Measurements from ENCODE around the gene LAPTM5. TPM values are rescaled to one million over a fixed set of nuclear protein-coding genes. Genes with fewer than 3 reads are reported as not detected.

Gene LAPTM5
- total and polyA plus RNA-seq, 2 of the 13 experiments (the other 11 are each of a cell fraction or from before 2014, with no cell fraction given), result 0.41 to 0.86 TPM

DNA sequence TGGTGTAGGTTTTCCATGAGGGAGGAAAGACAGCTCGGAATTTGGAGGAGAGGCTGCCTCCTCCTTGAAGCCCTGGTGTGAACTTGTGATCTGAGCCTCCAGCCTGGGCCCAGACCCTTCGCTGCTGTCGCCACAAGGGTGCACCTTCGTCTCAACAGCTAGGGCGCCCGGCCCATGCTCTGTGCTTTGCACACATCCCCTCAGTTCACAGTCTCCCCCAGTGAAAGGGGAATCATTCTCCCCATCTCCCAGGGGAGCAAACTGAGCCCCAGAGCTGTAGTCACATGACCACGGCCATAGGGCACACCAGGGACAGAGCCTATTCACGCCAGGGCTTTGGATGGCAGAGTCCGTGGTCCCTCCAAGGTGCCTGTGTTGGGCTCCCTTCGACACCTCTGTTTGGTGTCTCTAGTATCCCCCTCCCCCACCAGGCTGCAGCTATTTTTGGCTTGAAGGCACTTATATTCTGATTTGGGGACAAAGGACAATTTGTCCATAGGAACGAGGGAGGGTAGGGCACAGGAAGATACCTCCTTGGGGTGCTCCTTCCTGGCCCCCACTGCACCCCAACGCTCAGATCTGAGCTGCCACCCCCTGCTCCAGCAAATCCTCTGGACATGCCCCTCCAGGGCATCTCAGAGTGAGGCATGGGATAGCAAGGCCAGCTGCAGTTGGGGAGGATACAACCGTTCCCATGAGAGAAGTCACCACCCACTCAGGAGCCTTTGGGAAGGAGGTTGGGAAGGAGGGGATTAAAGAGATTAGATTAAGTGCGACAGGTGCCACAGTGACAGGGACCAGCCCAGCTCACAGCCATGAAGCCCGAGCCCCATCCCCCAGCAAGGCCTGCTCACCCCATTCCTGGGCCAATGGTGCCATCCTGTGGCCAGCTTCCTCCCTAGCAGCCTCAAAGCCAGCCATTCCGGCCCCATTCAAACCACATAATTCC, 49.9 kb downstream of the LAPTM5 start (continued):
- TF ChIP-seq, protein P1, sequence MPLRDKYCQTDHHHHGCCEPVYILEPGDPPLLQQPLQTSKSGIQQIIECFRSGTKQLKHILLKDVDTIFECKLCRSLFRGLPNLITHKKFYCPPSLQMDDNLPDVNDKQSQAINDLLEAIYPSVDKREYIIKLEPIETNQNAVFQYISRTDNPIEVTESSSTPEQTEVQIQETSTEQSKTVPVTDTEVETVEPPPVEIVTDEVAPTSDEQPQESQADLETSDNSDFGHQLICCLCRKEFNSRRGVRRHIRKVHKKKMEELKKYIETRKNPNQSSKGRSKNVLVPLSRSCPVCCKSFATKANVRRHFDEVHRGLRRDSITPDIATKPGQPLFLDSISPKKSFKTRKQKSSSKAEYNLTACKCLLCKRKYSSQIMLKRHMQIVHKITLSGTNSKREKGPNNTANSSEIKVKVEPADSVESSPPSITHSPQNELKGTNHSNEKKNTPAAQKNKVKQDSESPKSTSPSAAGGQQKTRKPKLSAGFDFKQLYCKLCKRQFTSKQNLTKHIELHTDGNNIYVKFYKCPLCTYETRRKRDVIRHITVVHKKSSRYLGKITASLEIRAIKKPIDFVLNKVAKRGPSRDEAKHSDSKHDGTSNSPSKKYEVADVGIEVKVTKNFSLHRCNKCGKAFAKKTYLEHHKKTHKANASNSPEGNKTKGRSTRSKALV (CRISPR knock-in tag; IDR thresholded peaks at IDR 0.05), result no peak
- TF ChIP-seq, protein P2, sequence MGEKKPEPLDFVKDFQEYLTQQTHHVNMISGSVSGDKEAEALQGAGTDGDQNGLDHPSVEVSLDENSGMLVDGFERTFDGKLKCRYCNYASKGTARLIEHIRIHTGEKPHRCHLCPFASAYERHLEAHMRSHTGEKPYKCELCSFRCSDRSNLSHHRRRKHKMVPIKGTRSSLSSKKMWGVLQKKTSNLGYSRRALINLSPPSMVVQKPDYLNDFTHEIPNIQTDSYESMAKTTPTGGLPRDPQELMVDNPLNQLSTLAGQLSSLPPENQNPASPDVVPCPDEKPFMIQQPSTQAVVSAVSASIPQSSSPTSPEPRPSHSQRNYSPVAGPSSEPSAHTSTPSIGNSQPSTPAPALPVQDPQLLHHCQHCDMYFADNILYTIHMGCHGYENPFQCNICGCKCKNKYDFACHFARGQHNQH (CRISPR knock-in tag; IDR thresholded peaks at IDR 0.05), result 0 out of 2 replicates have a peak, but pooled peaks have one; percentile 38
- TF ChIP-seq ZNF672 (CRISPR knock-in tag; IDR thresholded peaks at IDR 0.05), result no peak
- TF ChIP-seq KDM5B (CRISPR knock-in tag; IDR thresholded peaks at IDR 0.05; ENCODE audit: borderline replicate concordance), result no peak; the same call in 1 of the 2 replicates
- no peak for TF ChIP-seq ZNF143 (CRISPR knock-in tag; IDR thresholded peaks at IDR 0.05)
- no peak for TF ChIP-seq ZNF83 (CRISPR knock-in tag; IDR thresholded peaks at IDR 0.05; ENCODE audit: borderline replicate concordance)
- TF ChIP-seq, protein P3, sequence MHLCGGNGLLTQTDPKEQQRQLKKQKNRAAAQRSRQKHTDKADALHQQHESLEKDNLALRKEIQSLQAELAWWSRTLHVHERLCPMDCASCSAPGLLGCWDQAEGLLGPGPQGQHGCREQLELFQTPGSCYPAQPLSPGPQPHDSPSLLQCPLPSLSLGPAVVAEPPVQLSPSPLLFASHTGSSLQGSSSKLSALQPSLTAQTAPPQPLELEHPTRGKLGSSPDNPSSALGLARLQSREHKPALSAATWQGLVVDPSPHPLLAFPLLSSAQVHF (CRISPR knock-in tag; IDR thresholded peaks at IDR 0.05), result no peak
- TF ChIP-seq, protein P4, sequence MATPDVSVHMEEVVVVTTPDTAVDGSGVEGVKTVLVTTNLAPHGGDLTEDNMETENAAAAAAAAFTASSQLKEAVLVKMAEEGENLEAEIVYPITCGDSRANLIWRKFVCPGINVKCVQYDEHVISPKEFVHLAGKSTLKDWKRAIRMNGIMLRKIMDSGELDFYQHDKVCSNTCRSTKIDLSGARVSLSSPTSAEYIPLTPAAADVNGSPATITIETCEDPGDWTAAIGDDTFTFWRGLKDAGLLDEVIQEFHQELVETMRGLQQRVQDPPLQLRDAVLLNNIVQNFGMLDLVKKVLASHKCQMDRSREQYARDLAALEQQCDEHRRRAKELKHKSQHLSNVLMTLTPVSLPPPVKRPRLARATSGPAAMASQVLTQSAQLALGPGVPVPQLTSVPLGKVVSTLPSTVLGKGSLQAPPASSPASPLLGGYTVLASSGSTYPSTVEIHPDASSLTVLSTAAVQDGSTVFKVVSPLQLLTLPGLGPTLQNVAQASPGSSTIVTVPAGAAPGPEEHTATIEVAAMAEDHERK (CRISPR knock-in tag; IDR thresholded peaks at IDR 0.05; ENCODE audit: low read depth), result no peak
- TF ChIP-seq ZBTB7B (CRISPR knock-in tag; IDR thresholded peaks at IDR 0.05), result no peak
- TF ChIP-seq TEAD3 (CRISPR knock-in tag; optimal IDR thresholded peaks at IDR 0.05; ENCODE audit: borderline replicate concordance), result peak; percentile 40
- peak; percentile 96 for TF ChIP-seq STAG1 (CRISPR knock-in tag; IDR thresholded peaks at IDR 0.05)
- TF ChIP-seq ZNF781 (CRISPR knock-in tag; IDR thresholded peaks at IDR 0.05; ENCODE audit: borderline replicate concordance, not compliant biosample characterization), result no peak
- no peak for TF ChIP-seq YEATS2 (CRISPR knock-in tag; IDR thresholded peaks at IDR 0.05; ENCODE audit: borderline replicate concordance)
- no peak for TF ChIP-seq PHF20 (CRISPR knock-in tag; IDR thresholded peaks at IDR 0.05)
- TF ChIP-seq, protein P5, sequence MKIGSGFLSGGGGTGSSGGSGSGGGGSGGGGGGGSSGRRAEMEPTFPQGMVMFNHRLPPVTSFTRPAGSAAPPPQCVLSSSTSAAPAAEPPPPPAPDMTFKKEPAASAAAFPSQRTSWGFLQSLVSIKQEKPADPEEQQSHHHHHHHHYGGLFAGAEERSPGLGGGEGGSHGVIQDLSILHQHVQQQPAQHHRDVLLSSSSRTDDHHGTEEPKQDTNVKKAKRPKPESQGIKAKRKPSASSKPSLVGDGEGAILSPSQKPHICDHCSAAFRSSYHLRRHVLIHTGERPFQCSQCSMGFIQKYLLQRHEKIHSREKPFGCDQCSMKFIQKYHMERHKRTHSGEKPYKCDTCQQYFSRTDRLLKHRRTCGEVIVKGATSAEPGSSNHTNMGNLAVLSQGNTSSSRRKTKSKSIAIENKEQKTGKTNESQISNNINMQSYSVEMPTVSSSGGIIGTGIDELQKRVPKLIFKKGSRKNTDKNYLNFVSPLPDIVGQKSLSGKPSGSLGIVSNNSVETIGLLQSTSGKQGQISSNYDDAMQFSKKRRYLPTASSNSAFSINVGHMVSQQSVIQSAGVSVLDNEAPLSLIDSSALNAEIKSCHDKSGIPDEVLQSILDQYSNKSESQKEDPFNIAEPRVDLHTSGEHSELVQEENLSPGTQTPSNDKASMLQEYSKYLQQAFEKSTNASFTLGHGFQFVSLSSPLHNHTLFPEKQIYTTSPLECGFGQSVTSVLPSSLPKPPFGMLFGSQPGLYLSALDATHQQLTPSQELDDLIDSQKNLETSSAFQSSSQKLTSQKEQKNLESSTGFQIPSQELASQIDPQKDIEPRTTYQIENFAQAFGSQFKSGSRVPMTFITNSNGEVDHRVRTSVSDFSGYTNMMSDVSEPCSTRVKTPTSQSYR (CRISPR knock-in tag; IDR thresholded peaks at IDR 0.05; ENCODE audit: borderline replicate concordance), result peak; percentile 90
- no peak for TF ChIP-seq HIVEP1 (CRISPR knock-in tag; IDR thresholded peaks at IDR 0.05)
- no peak for TF ChIP-seq SNRNP70 (IDR thresholded peaks at IDR 0.05; ENCODE audit: low read depth, low read length)
- no peak for TF ChIP-seq PCBP2 (optimal IDR thresholded peaks at IDR 0.05; ENCODE audit: low read depth, low read length, poor library complexity, severe bottlenecking)

All from HepG2 (cell line).